K562 (cell line): ENCODE measurements around the gene CRNN.

ENCODE experiments used
- ATF6 ChIP-seq: sonication (generic); formaldehyde crosslinking; IDR thresholded peaks from 2 replicates; pipeline ENCODE4 v1.4.0; 2020; ENCODE audit warnings: mild to moderate bottlenecking, missing genetic modification reagents
- CTCF ChIP-seq, 3 experiments: IDR thresholded peaks in 2 of 3; conservative IDR thresholded peaks in 1 of 3; 2 replicates each; pipeline ENCODE4 v1.5.1; 2011 to 2012; ENCODE audit warnings: low read length in 3 of 3, mild to moderate bottlenecking in 3 of 3, control low read depth in 2 of 3, improper control_type of control experiment in 1 of 3, inconsistent platforms in 1 of 3, low read depth in 1 of 3, mixed read lengths in 1 of 3, moderate library complexity in 1 of 3; ENCODE audit not compliant: insufficient read depth in 2 of 3
- EZH2 ChIP-seq: IDR thresholded peaks from 2 replicates; pipeline ENCODE4 v1.6.1; 2012; ENCODE audit warnings: low read depth, mild to moderate bottlenecking, inconsistent platforms, low read length, borderline replicate concordance
- LARP7 ChIP-seq: fragments of 450-650 bp; IDR thresholded peaks from 2 replicates; pipeline ENCODE4 v1.6.1; 2016
- NFE2L1 ChIP-seq: fragments of 450-650 bp; IDR thresholded peaks from 2 replicates; pipeline ENCODE4 v1.6.1; 2016; ENCODE audit warnings: missing genetic modification characterization, low read depth, mild to moderate bottlenecking, missing compliant biosample characterization, moderate library complexity, borderline replicate concordance
- POLR2A ChIP-seq: fragments of 450-650 bp; conservative IDR thresholded peaks from 2 replicates; pipeline ENCODE4 v1.6.1; 2016
- SIX5 ChIP-seq, 2 experiments: IDR thresholded peaks; 2 replicates each; pipeline ENCODE4 v1.6.1; 2011; ENCODE audit warnings: low read length in 2 of 2, borderline replicate concordance in 1 of 2, low read depth in 1 of 2, mild to moderate bottlenecking in 1 of 2, moderate library complexity in 1 of 2; ENCODE audit not compliant: insufficient read depth in 1 of 2
- ZNF764 ChIP-seq: fragments of 250-450 bp; sonication (Bioruptor Pico); IDR thresholded peaks from 2 replicates; pipeline ENCODE4 v1.4.0; 2020; ENCODE audit warnings: low read depth, mild to moderate bottlenecking, moderate library complexity

- TF ChIP-seq LARP7 (no peak), ATF6 (CRISPR knock-in tag) (no peak), CTCF (IDR thresholded peaks at IDR 0.05 in 2 of 3, conservative IDR thresholded peaks at IDR 0.05 in 1 of 3; ENCODE audit: insufficient read depth in 2 of 3, low read depth in 1 of 3, low read length in 3 of 3) (peak; percentile 54 to 66 (median 65); a peak in 5 of 6 replicates), NFE2L1 (tag) (no peak), POLR2A (no peak), SIX5 (IDR thresholded peaks at IDR 0.05; ENCODE audit: borderline replicate concordance in 1 of 2, insufficient read depth in 1 of 2, low read depth in 1 of 2, low read length in 2 of 2) (no peak), EZH2 (no peak), ZNF764 (CRISPR knock-in tag) (no peak)
These were observed 47.5 kb upstream of the CRNN start for GRCh38 chr1:152461544-152461943.
